SK-N-SH treated with all-trans-retinoic acid at 6 μM for 48 hours (cell line): ENCODE measurements around the gene DNAJC22.

Experiments used
- ARNTL ChIP-seq: fragments of 450-650 bp; formaldehyde crosslinking; IDR thresholded peaks from 2 replicates; pipeline ENCODE4 v1.5.0; 2020; ENCODE audit warnings: low read depth, mild to moderate bottlenecking, moderate library complexity, borderline replicate concordance
- ISL1 ChIP-seq: fragments of 250-450 bp; sonication (Bioruptor Pico); IDR thresholded peaks from 2 replicates; pipeline ENCODE4 v2.1.2; 2022; ENCODE audit warnings: mild to moderate bottlenecking, moderate library complexity
- RARB ChIP-seq: fragments of 250-450 bp; sonication (Bioruptor Pico); IDR thresholded peaks from 2 replicates; pipeline ENCODE4 v1.8.0; 2021; ENCODE audit warnings: mild to moderate bottlenecking, moderate library complexity
- SNAI2 ChIP-seq: fragments of 250-450 bp; sonication (Bioruptor Pico); IDR thresholded peaks from 2 replicates; pipeline ENCODE4 v1.5.0; 2020; ENCODE audit warnings: mild to moderate bottlenecking, moderate library complexity
- TOX ChIP-seq: fragments of 250-450 bp; sonication (Bioruptor Pico); IDR thresholded peaks from 2 replicates; pipeline ENCODE4 v1.8.0; 2021; ENCODE audit warnings: mild to moderate bottlenecking, moderate library complexity, borderline replicate concordance
- ZFP3 ChIP-seq: fragments of 250-450 bp; sonication (Bioruptor Pico); IDR thresholded peaks from 2 replicates; pipeline ENCODE4 v1.5.0; 2020; ENCODE audit warnings: mild to moderate bottlenecking, moderate library complexity
- ZNF70 ChIP-seq: fragments of 450-650 bp; formaldehyde crosslinking; IDR thresholded peaks from 2 replicates; pipeline ENCODE4 v1.5.0; 2020; ENCODE audit warnings: mild to moderate bottlenecking, moderate library complexity
- TF ChIP-seq, protein P1 (sequence below): fragments of 250-450 bp; sonication (Bioruptor Pico); IDR thresholded peaks from 2 replicates; pipeline ENCODE4 v1.8.0; 2020; ENCODE audit warnings: mild to moderate bottlenecking, moderate library complexity, borderline replicate concordance
- TF ChIP-seq, protein P2 (sequence below): fragments of 250-450 bp; sonication (Bioruptor Pico); IDR thresholded peaks from 2 replicates; pipeline ENCODE4 v1.8.0; 2021; ENCODE audit warnings: low read depth, mild to moderate bottlenecking, moderate library complexity, borderline replicate concordance
- TF ChIP-seq, protein P3 (sequence below): fragments of 250-450 bp; sonication (Bioruptor Pico); IDR thresholded peaks from 2 replicates; pipeline ENCODE4 v1.5.0; 2020; ENCODE audit warnings: mild to moderate bottlenecking, moderate library complexity

DNA sequence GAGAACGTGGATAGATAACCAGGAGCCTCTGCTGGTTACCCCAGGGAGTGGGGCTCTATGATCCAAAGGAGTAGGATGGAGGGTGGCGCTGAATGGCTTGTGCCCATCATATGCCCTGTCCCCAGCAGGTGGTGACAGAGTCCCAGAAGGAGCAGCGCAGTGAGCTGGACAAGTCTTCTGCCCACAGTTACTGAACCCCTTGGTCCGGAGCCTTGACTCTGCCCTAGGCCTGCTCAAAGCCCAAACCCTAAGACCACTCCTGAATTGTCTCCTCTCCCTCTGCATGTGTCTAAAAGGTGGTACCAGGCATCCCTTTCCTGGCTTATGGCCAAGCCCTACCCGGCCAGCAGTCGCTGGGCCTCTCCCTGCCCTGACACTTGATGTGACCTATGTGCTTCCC, 48.5 kb upstream of the DNAJC22 start:
- no peak for TF ChIP-seq ISL1
- TF ChIP-seq, protein P1, sequence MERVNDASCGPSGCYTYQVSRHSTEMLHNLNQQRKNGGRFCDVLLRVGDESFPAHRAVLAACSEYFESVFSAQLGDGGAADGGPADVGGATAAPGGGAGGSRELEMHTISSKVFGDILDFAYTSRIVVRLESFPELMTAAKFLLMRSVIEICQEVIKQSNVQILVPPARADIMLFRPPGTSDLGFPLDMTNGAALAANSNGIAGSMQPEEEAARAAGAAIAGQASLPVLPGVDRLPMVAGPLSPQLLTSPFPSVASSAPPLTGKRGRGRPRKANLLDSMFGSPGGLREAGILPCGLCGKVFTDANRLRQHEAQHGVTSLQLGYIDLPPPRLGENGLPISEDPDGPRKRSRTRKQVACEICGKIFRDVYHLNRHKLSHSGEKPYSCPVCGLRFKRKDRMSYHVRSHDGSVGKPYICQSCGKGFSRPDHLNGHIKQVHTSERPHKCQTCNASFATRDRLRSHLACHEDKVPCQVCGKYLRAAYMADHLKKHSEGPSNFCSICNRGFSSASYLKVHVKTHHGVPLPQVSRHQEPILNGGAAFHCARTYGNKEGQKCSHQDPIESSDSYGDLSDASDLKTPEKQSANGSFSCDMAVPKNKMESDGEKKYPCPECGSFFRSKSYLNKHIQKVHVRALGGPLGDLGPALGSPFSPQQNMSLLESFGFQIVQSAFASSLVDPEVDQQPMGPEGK (CRISPR knock-in tag), result no peak
- no peak for TF ChIP-seq ZFP3
- no peak for TF ChIP-seq TOX
- TF ChIP-seq RARB (CRISPR knock-in tag), result no peak
- TF ChIP-seq, protein P2, sequence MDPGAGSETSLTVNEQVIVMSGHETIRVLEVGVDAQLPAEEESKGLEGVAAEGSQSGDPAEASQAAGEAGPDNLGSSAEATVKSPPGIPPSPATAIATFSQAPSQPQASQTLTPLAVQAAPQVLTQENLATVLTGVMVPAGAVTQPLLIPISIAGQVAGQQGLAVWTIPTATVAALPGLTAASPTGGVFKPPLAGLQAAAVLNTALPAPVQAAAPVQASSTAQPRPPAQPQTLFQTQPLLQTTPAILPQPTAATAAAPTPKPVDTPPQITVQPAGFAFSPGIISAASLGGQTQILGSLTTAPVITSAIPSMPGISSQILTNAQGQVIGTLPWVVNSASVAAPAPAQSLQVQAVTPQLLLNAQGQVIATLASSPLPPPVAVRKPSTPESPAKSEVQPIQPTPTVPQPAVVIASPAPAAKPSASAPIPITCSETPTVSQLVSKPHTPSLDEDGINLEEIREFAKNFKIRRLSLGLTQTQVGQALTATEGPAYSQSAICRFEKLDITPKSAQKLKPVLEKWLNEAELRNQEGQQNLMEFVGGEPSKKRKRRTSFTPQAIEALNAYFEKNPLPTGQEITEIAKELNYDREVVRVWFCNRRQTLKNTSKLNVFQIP (CRISPR knock-in tag), result no peak
- TF ChIP-seq ZNF70 (CRISPR knock-in tag), result no peak
- TF ChIP-seq ARNTL, result no peak
- TF ChIP-seq, protein P3, sequence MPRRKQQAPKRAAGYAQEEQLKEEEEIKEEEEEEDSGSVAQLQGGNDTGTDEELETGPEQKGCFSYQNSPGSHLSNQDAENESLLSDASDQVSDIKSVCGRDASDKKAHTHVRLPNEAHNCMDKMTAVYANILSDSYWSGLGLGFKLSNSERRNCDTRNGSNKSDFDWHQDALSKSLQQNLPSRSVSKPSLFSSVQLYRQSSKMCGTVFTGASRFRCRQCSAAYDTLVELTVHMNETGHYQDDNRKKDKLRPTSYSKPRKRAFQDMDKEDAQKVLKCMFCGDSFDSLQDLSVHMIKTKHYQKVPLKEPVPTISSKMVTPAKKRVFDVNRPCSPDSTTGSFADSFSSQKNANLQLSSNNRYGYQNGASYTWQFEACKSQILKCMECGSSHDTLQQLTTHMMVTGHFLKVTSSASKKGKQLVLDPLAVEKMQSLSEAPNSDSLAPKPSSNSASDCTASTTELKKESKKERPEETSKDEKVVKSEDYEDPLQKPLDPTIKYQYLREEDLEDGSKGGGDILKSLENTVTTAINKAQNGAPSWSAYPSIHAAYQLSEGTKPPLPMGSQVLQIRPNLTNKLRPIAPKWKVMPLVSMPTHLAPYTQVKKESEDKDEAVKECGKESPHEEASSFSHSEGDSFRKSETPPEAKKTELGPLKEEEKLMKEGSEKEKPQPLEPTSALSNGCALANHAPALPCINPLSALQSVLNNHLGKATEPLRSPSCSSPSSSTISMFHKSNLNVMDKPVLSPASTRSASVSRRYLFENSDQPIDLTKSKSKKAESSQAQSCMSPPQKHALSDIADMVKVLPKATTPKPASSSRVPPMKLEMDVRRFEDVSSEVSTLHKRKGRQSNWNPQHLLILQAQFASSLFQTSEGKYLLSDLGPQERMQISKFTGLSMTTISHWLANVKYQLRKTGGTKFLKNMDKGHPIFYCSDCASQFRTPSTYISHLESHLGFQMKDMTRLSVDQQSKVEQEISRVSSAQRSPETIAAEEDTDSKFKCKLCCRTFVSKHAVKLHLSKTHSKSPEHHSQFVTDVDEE (CRISPR knock-in tag), result no peak
- no peak for TF ChIP-seq SNAI2
